NCI-H2081 treated with DMSO at 0.1 percent for 48 hours (cell line): ENCODE results near the gene ARL10.
A peak's percentile ranks its signal among the peaks of the same experiment; 100 is the strongest.

Source experiments
- DNase-seq: peaks from one replicate; lab custom pipeline; 2025; lab: John Stamatoyannopoulos, UW

ARL10 gene

DNA sequence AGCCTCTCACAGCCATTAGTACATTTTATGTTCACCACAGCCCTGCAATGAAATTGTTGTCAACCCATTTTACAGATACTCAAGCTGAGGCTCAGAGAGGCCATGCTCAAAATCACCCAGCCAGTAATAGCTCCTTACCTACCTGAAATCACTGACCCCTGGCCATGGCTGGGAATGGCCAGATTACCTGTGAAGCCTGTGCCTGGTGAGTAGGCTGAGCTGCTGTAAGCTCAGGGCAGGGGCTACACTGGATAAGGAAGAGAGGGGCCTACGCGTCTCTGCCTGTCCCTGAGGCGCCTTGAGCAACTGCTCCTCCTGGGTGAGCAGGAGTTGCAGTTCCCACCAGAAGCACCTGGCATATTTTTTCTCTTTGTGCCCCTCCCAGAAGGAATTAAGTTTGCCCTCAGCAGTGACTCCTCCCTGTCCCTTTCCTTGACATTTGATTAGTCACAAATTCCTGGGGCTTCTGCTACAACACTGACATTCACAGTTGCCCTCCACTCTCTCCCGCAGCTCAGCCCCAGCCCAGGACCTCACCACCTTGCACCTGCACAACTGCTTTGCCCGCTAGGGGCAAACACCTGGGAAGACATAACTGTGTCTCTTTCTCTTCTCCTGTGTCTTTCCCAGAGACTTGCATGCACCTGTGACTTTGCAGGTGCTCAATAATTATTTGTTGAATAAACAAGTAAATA, 45.3 kb downstream of the ARL10 start:
- DNase-seq, result no peak

GRCh38 chr5:176412517-176413254, 47.4 kb downstream of the ARL10 start:
- DNase-seq, result no peak

GRCh38 chr5:176413255-176413565, 47.9 kb downstream of the ARL10 start:
- no peak for DNase-seq

DNA sequence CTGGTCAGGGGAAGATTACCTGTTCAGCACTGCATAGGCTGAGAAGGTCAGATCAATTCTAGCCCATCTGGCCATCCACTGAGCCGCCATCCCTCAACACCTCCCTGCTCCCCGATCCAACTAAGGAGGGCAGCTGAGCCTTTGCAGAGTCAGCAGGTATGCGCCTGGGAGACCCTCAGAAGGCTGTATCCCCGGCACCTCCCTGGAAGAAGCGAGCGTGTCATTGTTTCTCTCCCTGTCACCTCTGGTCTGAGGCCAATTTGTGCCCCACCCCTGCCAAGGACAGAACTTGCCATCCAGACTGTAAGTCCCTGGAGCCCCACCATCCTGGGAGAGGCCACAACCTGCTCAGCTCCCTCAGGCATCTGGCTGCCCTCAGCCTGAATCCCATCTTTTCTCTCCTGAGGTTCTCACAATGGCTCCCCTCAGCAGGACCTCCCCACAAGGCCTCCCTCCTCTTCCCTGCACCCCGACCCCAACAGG, 48.5 kb downstream of the ARL10 start:
- DNase-seq, result no peak

GRCh38 chr5:176414704-176415103, 49.4 kb downstream of the ARL10 start:
- no peak for DNase-seq

DNA sequence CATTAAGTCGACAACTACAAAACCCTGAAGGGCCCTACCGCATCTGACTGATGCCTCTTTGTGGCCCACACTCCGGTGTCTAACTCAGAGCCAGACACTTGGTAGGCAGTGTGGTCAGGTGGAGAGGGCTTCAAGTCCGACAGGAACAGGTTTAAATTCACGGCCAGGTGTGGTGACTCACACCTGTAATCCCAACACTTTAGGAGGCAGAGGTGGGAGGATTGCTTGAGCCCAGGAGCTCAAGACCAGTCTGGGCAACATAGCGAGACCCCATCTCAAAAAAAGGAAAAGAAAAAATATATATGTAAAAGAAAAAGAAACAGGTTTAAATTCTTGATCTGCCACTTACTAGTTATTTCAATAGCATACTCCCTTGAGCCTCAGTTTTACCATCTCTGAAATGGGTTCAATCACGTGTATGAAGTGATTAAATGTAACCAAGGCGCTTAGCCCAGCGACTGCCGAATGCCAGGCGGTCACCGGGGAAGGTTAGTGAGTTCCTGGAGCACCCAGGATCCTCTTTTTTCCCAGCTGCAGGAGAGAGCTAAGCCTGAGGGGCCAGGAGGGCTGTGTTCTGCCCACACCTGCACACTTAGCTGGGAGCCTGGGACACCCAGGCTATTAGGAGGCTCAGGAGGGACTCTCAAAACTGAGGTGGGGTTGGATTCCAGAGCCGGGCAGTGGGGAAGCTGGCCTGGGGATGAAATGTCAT, 50.1 kb downstream of the ARL10 start:
- DNase-seq, result no peak

DNA sequence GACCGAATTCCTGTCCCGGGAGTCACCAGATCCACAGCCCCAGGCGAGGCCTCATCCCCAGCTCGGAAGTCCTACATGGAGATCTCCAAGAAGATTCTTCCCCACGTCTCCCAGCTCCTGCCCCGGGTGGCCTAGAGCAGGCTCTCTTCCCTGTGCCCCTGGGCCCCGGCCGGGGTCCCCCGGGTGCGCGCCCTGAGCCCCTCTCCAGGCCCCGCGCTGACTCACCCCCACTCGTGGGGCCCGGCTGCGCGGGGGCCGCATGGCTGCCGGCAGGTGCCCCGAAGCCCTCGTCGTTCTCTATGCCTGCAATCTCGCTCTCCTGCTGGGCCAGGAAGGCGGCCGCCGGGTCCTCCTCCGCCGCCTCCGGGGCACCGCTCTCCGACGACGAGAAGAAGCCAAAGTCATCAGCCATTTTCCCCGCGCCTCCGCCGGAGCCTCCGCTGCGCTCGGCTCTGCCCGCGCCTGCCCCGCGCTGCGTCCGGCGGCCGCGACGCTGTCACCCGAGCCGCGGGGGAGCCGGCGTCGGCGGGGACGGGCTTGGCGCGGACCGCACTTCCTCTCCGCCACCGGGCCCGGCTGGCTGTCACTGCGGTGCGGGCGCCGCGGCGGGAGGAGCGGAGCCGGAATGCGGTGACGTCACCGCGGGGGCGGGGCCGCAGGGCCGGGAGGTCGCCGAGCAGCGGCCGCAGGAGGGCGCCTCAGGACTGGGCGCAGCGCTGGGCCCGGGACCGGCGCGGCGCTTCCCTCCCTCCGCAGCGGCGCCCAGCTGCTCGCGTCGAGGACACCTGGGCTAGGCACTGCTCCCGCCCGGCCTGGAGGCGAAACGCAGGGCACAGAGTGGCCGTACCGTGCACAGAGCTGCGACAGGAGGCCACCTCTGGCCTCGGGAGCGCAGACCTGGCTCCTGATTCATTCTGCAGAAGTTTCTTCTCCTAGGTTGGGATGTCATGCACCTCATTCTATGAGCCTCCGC, 51.0 kb downstream of the ARL10 start, which contains the start of gene CLTB:
Gene CLTB (minus strand): TSS at position 588 of the 973 bp plus-strand sequence. CDS start 176 bp downstream, at position 412.
- DNase-seq, result peak; percentile 35

- no peak for DNase-seq
These were observed 51.7 kb downstream of the ARL10 start for GRCh38 chr5:176416965-176417364.

- DNase-seq, result no peak
These were observed 53.0 kb downstream of the ARL10 start for GRCh38 chr5:176418251-176418650.

GRCh38 chr5:176420086-176420485, 54.8 kb downstream of the ARL10 start:
- DNase-seq, result no peak

DNA sequence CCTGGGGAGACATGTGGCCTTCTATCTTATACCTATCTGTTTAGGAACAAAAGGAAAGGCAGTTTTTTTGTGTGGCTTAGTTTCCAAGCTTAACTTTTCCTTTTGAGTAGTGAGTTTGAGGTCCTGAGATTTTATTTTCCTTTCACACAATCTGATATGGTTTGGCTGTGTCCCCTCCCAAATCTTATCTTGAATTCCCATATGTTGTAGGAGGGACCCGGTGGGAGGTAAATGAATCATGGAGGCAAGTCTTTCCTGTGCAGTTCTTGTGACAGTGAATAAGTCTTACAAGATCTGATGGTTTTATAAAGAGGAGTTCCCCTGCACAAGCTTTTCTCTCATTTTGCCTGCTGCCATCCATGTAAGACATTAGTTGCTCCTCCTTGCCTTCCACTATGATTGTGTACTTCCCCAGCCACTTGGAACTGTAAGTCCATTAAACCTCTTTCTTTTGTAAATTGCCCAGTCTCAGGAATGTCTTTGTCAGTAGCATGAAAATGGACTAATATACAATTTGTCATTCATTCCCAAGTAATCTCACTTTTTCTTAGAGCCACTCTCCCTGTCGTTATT, 55.8 kb downstream of the ARL10 start:
- DNase-seq, result no peak

DNA sequence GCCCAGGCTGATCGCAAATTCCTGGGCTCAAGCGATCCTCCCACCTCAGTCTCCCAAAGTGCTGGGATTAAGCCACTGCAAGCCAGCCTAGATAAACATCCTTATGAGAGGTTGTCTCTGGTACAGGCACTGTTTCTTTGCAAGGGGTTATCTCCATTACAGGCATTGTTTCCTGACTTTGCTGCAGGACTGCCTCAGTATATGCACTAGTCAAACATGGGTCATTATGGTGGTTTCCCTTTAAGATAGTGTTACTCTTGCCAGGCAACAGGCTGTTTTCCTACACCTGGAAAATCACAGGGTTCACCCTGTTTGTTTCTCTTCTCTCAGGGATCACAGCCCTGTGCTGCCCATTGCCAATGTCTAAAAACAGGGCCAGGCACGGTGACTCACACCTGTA, 58.9 kb downstream of the ARL10 start:
- no peak for DNase-seq

GRCh38 chr5:176425138-176425537, 59.9 kb downstream of the ARL10 start:
- no peak for DNase-seq

- no peak for DNase-seq
These were observed 60.5 kb downstream of the ARL10 start for GRCh38 chr5:176425791-176426190.

GRCh38 chr5:176426876-176427275, 61.6 kb downstream of the ARL10 start:
- DNase-seq, result no peak

DNA sequence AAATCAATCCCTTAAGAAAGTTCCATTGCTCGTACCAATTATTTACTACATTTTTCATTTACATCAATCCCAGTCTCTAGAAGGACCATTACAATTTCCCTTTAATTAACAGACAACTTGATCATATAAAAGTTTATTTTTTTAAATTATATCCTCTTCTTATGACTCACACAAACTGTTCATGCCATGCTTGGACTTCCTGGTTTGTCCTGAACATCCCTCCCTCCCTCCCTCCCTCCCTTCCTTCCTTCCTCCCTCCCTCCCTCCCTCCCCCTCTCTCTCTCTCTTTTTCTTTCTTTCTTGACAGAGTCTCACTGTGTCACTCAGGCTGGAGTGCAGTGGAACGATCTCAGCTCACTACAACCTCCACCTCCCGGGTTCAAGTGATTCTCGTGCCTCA, 62.7 kb downstream of the ARL10 start:
- DNase-seq, result no peak

DNA sequence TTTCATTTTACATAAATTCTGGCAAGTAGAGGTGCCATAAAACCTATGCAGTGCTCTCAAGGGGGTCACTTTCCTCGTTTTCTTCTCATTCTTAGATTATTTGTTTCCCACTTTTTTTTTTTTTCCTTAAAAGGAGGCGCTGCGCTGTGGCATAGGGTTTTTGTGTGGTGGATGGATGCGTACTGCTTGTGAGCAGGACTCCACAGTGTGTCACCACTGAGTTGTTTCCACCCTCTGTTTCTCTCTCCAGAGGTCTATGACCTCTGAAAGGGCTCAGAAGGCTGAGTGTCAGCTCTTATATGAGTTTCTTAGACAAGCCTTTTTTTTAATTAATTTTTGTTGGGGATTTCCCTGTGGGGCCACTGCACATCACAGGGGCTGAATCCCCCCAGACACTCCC, 64.7 kb downstream of the ARL10 start:
- DNase-seq, result no peak
